ENCODE measurements around the gene ZNF385A.
A peak's percentile ranks its signal among the peaks of the same experiment; 100 is the strongest.

Gene ZNF385A

GRCh38 chr12:54415221-54415929, 30.8 kb upstream of the ZNF385A start:
- DNase-seq: no peak

- peak; percentile 80 for DNase-seq
These were observed 29.0 kb upstream of the ZNF385A start for GRCh38 chr12:54413284-54414190.

GRCh38 chr12:54412786-54413185, 28.3 kb upstream of the ZNF385A start:
- DNase-seq: peak; percentile 32

GRCh38 chr12:54412348-54412747, 27.8 kb upstream of the ZNF385A start:
- no peak for DNase-seq

- peak; percentile 75 for DNase-seq
These were observed 27.1 kb upstream of the ZNF385A start for GRCh38 chr12:54411391-54412241.

GRCh38 chr12:54409267-54409666, 24.7 kb upstream of the ZNF385A start:
- DNase-seq: no peak

- no peak for DNase-seq
These were observed 22.8 kb upstream of the ZNF385A start for GRCh38 chr12:54407183-54407905.

GRCh38 chr12:54405573-54405972, 21.0 kb upstream of the ZNF385A start:
- no peak for DNase-seq

- DNase-seq: no peak
These were observed 20.6 kb upstream of the ZNF385A start for GRCh38 chr12:54405106-54405505.

- DNase-seq: peak; percentile 70
These were observed 19.8 kb upstream of the ZNF385A start for GRCh38 chr12:54404061-54405004.

- DNase-seq: no peak
These were observed 16.6 kb upstream of the ZNF385A start for GRCh38 chr12:54401119-54401518.

- DNase-seq: peak; percentile 91
These were observed 14.7 kb upstream of the ZNF385A start for GRCh38 chr12:54398995-54399793.

- DNase-seq: no peak
These were observed 13.7 kb upstream of the ZNF385A start for GRCh38 chr12:54398218-54398617.

GRCh38 chr12:54397157-54397556, 12.6 kb upstream of the ZNF385A start:
- DNase-seq: no peak

GRCh38 chr12:54395545-54395944, 11.0 kb upstream of the ZNF385A start:
- DNase-seq: no peak

- no peak for DNase-seq
These were observed 10.5 kb upstream of the ZNF385A start for GRCh38 chr12:54394986-54395385.

- DNase-seq: peak; percentile 54
These were observed 9.8 kb upstream of the ZNF385A start for GRCh38 chr12:54394281-54394719.

- DNase-seq: no peak
These were observed 9.2 kb upstream of the ZNF385A start for GRCh38 chr12:54393743-54394142.

GRCh38 chr12:54393207-54393609, 8.7 kb upstream of the ZNF385A start:
- no peak for DNase-seq

- no peak for DNase-seq
These were observed 8.1 kb upstream of the ZNF385A start for GRCh38 chr12:54392485-54393206.
